ENCODE measurements around the gene CD58. TPM values are rescaled to one million over a fixed set of nuclear protein-coding genes. Genes with fewer than 3 reads are reported as not detected.

Gene CD58
- polyA plus RNA-seq, 3 donors = 81.0 to 168 (median 128) TPM

DNA sequence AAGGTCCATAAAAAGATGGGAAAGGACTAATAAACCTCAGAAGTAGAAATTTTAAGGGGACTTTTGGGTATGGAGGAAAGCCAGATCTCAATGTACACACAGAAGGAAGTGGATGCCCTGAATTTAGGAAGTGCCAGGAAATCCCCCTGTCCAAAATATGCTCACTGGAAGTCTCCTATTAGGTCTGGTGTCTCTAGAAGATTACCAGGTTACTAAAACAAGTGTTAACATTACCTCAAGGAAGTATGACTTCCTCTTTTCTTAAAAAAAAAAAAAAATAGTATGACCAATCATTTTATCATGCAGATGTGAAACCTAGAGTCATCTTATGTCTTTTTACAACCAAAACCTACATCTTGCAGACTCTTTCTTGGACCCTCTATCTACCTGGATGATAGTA, 30.7 kb downstream of the CD58 start:
- TF ChIP-seq, protein P1, sequence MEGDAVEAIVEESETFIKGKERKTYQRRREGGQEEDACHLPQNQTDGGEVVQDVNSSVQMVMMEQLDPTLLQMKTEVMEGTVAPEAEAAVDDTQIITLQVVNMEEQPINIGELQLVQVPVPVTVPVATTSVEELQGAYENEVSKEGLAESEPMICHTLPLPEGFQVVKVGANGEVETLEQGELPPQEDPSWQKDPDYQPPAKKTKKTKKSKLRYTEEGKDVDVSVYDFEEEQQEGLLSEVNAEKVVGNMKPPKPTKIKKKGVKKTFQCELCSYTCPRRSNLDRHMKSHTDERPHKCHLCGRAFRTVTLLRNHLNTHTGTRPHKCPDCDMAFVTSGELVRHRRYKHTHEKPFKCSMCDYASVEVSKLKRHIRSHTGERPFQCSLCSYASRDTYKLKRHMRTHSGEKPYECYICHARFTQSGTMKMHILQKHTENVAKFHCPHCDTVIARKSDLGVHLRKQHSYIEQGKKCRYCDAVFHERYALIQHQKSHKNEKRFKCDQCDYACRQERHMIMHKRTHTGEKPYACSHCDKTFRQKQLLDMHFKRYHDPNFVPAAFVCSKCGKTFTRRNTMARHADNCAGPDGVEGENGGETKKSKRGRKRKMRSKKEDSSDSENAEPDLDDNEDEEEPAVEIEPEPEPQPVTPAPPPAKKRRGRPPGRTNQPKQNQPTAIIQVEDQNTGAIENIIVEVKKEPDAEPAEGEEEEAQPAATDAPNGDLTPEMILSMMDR (IDR thresholded peaks at IDR 0.05) = no peak
- peaks cover 0 to 2% (median 1%) of the 10 kb centered on the region in 3 donors for H3K27me3 Mint-ChIP-seq (ENCODE audit: low read depth in 3 of 3)
- intact Hi-C loops (cut with micrococcal nuclease) = loop anchor here in 1 of 2 donors (2.0 kb wide), 1 partner anchor 35 kb away; no protein-coding TSS in a partner anchor
- peaks cover 37 to 60% of the 10 kb centered on the region in 2 donors for H3K36me3 ChIP-seq (replicated peaks in 1 of 2; ENCODE audit: control insufficient read depth in 1 of 2, insufficient read depth in 2 of 2, low read length in 2 of 2)
- no peak overlapping the region for H3K9ac ChIP-seq (ENCODE audit: insufficient read depth, low read length, poor library complexity, severe bottlenecking)
- H3K4me1 ChIP-seq (ENCODE audit: control insufficient read depth in 1 of 2, insufficient read depth in 2 of 2, low read length in 2 of 2) = peaks cover 52 to 56% of the 10 kb centered on the region in 2 donors
- H3K27ac Mint-ChIP-seq = peak overlapping the region; percentile 91 to 97 (median 95)
- peaks cover 10% of the 10 kb centered on the region for H4K20me1 ChIP-seq (ENCODE audit: insufficient read depth, low read length)
- no peak overlapping the region for H2AFZ ChIP-seq (ENCODE audit: insufficient read depth, low read depth, low read length, poor library complexity, severe bottlenecking)
- no peak overlapping the region for H3K4me2 ChIP-seq (replicated peaks; ENCODE audit: extremely low read depth, low read length, poor library complexity, severe bottlenecking)
- H3K27ac ChIP-seq (ENCODE audit: low read depth in 1 of 2, low read length in 2 of 2) = peak overlapping the region in 1 of 2 donors; percentile 94
- H3K79me2 ChIP-seq (ENCODE audit: insufficient read depth, low read length) = peaks cover 67% of the 10 kb centered on the region
- peaks cover 67 to 73% of the 10 kb centered on the region in 2 donors for H3K36me3 Mint-ChIP-seq
- H3K4me1 Mint-ChIP-seq = peaks cover 60% of the 10 kb centered on the region
- DNase-seq = peak; percentile 70 to 95 (median 85)
- H3K9me3 ChIP-seq (replicated peaks in 1 of 2; ENCODE audit: control insufficient read depth in 1 of 2, insufficient read depth in 1 of 2, low read length in 2 of 2) = no peaks in the 10 kb centered on the region
- H3K9me3 Mint-ChIP-seq = peaks cover 0 to 3% (median 0%) of the 10 kb centered on the region in 7 donors
- H3K4me3 Mint-ChIP-seq = peak overlapping the region in 1 of 2 donors; percentile 36
- no peaks in the 10 kb centered on the region for H3K27me3 ChIP-seq (ENCODE audit: control insufficient read depth in 2 of 2, insufficient read depth in 2 of 2, low read length in 2 of 2)
- peak overlapping the region in 1 of 3 experiments; percentile 13 for H3K4me3 ChIP-seq (replicated peaks in 1 of 3; ENCODE audit: low read depth in 2 of 3, low read length in 3 of 3)

DNA sequence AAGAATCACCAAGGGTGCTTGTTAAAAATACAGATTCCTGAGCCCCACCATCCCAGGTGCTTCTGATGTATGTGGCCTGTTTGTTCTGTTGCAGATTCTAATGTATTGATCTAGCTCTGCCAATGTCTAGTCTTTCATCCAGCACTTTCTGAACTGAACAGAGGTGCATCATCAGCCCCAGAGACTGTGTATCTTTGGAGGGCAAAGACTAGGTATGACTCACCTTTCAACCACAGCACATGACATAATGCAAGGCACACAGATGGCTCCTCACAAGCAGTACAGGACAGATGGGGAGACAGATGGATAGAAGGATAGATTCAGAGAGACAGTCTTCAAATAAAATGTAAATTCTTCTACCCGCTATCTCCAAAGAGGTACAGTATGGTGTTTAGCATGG, 32.3 kb downstream of the CD58 start:
- H4K20me1 ChIP-seq (ENCODE audit: insufficient read depth, low read length) = no peaks in the 10 kb centered on the region
- H3K4me1 ChIP-seq (ENCODE audit: control insufficient read depth in 1 of 2, insufficient read depth in 2 of 2, low read length in 2 of 2) = peaks cover 52 to 57% of the 10 kb centered on the region in 2 donors
- TF ChIP-seq, protein P1 (IDR thresholded peaks at IDR 0.05) = no peak
- no CpG with 5 or more reads among the region's 1 CpG for WGBS (ENCODE audit: insufficient coverage)
- no peak overlapping the region for H2AFZ ChIP-seq (ENCODE audit: insufficient read depth, low read depth, low read length, poor library complexity, severe bottlenecking)
- H3K4me2 ChIP-seq (replicated peaks; ENCODE audit: extremely low read depth, low read length, poor library complexity, severe bottlenecking) = peak overlapping the region; percentile 19
- peak overlapping the region in 1 of 2 donors; percentile 94 for H3K27ac ChIP-seq (ENCODE audit: low read depth in 1 of 2, low read length in 2 of 2)
- intact Hi-C loops (cut with micrococcal nuclease) = loop anchor here in 1 of 2 donors (2.0 to 10.0 kb wide), 3 partner anchors 34 to 164 kb away; partner anchors contain the start of genes ATP1A1 and CD58
- no peaks in the 10 kb centered on the region for H3K27me3 ChIP-seq (ENCODE audit: control insufficient read depth in 2 of 2, insufficient read depth in 2 of 2, low read length in 2 of 2)
- H3K36me3 ChIP-seq (replicated peaks in 1 of 2; ENCODE audit: control insufficient read depth in 1 of 2, insufficient read depth in 2 of 2, low read length in 2 of 2) = peaks cover 41 to 65% of the 10 kb centered on the region in 2 donors
- no peak overlapping the region for H3K4me3 ChIP-seq (replicated peaks in 1 of 3; ENCODE audit: low read depth in 2 of 3, low read length in 3 of 3)
- peaks cover 0 to 5% (median 0%) of the 10 kb centered on the region in 7 donors for H3K9me3 Mint-ChIP-seq
- peak overlapping the region; percentile 16 for H3K9ac ChIP-seq (ENCODE audit: insufficient read depth, low read length, poor library complexity, severe bottlenecking)
- H3K36me3 Mint-ChIP-seq = peaks cover 65 to 73% of the 10 kb centered on the region in 2 donors
- peak; percentile 48 to 86 (median 55) for DNase-seq
- H3K27me3 Mint-ChIP-seq (ENCODE audit: low read depth in 3 of 3) = peaks cover 0 to 3% (median 2%) of the 10 kb centered on the region in 3 donors
- peak overlapping the region; percentile 83 to 97 (median 95) for H3K27ac Mint-ChIP-seq
- peaks cover 58% of the 10 kb centered on the region for H3K4me1 Mint-ChIP-seq
- H3K9me3 ChIP-seq (replicated peaks in 1 of 2; ENCODE audit: control insufficient read depth in 1 of 2, insufficient read depth in 1 of 2, low read length in 2 of 2) = no peaks in the 10 kb centered on the region
- H3K79me2 ChIP-seq (ENCODE audit: insufficient read depth, low read length) = peaks cover 52% of the 10 kb centered on the region
- H3K4me3 Mint-ChIP-seq = no peak overlapping the region

Measured in CD14-positive monocyte (primary cell).